Trophoblast cell (in vitro differentiated cells and primary cell): ENCODE data around the gene APP.
A peak's percentile ranks its signal among the peaks of the same experiment; 100 is the strongest.

Experiments
- DNase-seq, 2 donors: peaks; one replicate each; pipeline ENCODE4 v3.0.0-alpha.2; 2016
- H2AFZ ChIP-seq: 2 replicates; pipeline ENCODE4 v1.6.1; 2013; ENCODE audit warnings: low read length, moderate library complexity, mild to moderate bottlenecking; ENCODE audit not compliant: insufficient read depth, poor library complexity
- H2AK5ac ChIP-seq: 2 replicates; pipeline ENCODE4 v1.6.1; 2013; ENCODE audit warnings: mild to moderate bottlenecking, low read length
- H2BK120ac ChIP-seq: 2 replicates; pipeline ENCODE4 v1.6.1; 2013; ENCODE audit warnings: low read length, mild to moderate bottlenecking, moderate library complexity; ENCODE audit not compliant: insufficient read depth, poor library complexity
- H2BK12ac ChIP-seq: 2 replicates; pipeline ENCODE4 v1.6.1; 2013; ENCODE audit warnings: mild to moderate bottlenecking, low read length, moderate library complexity
- H2BK5ac ChIP-seq: 2 replicates; pipeline ENCODE4 v1.6.1; 2013; ENCODE audit warnings: low read length, low read depth, moderate library complexity, mild to moderate bottlenecking; ENCODE audit not compliant: poor library complexity
- H3K14ac ChIP-seq: 2 replicates; pipeline ENCODE4 v1.6.1; 2013; ENCODE audit warnings: mild to moderate bottlenecking, low read length
- H3K18ac ChIP-seq: 2 replicates; pipeline ENCODE4 v1.6.1; 2013; ENCODE audit warnings: mild to moderate bottlenecking, low read length
- H3K23ac ChIP-seq: 2 replicates; pipeline ENCODE4 v1.6.1; 2013; ENCODE audit warnings: low read length
- H3K27ac ChIP-seq: 2 replicates; pipeline ENCODE4 v1.5.1; 2013; ENCODE audit warnings: low read depth, mild to moderate bottlenecking, inconsistent platforms, low read length, moderate library complexity
- H3K27me3 ChIP-seq: 2 replicates; pipeline ENCODE4 v1.6.1; 2013; ENCODE audit warnings: inconsistent platforms, mild to moderate bottlenecking, low read length, moderate library complexity; ENCODE audit not compliant: insufficient read depth
- H3K36me3 ChIP-seq, 2 experiments: 1 replicate in 1 of 2; 2 replicates in 1 of 2; pipeline ENCODE4 v1.6.1; 2013; ENCODE audit warnings: low read length in 2 of 2, mild to moderate bottlenecking in 2 of 2, moderate library complexity in 1 of 2; ENCODE audit not compliant: insufficient read depth in 2 of 2, control insufficient read depth in 1 of 2
- H3K4ac ChIP-seq: 2 replicates; pipeline ENCODE4 v1.6.1; 2013; ENCODE audit warnings: low read depth, mild to moderate bottlenecking, low read length, moderate library complexity
- H3K4me1 ChIP-seq, 2 experiments: 1 replicate in 1 of 2; 2 replicates in 1 of 2; pipeline ENCODE4 v1.6.1; 2013; ENCODE audit warnings: low read length in 2 of 2, mild to moderate bottlenecking in 2 of 2, moderate library complexity in 1 of 2; ENCODE audit not compliant: insufficient read depth in 2 of 2, control insufficient read depth in 1 of 2
- H3K4me2 ChIP-seq: 2 replicates; pipeline ENCODE4 v1.6.1; 2013; ENCODE audit warnings: inconsistent platforms, mild to moderate bottlenecking, low read length, moderate library complexity
- H3K4me3 ChIP-seq: 2 replicates; pipeline ENCODE4 v1.5.1; 2013; ENCODE audit warnings: mild to moderate bottlenecking, low read depth, low read length, inconsistent platforms
- H3K79me1 ChIP-seq: one replicate; pipeline ENCODE4 v1.6.1; 2013; ENCODE audit warnings: low read length
- H3K79me2 ChIP-seq: 2 replicates; pipeline ENCODE4 v1.6.1; 2013; ENCODE audit warnings: low read length, mild to moderate bottlenecking; ENCODE audit not compliant: control insufficient read depth, insufficient read depth, poor library complexity
- H3K9ac ChIP-seq: 2 replicates; pipeline ENCODE4 v1.6.1; 2013; ENCODE audit warnings: mild to moderate bottlenecking, low read length
- H3K9me3 ChIP-seq: 2 replicates; pipeline ENCODE4 v1.6.1; 2013; ENCODE audit warnings: low read depth, mild to moderate bottlenecking, control low read depth, inconsistent platforms, low read length; ENCODE audit not compliant: insufficient read depth
- H4K12ac ChIP-seq: 2 replicates; pipeline ENCODE4 v1.6.1; 2013; ENCODE audit warnings: low read depth, mild to moderate bottlenecking, low read length, moderate library complexity
- H4K8ac ChIP-seq: 2 replicates; pipeline ENCODE4 v1.6.1; 2013; ENCODE audit warnings: low read depth, mild to moderate bottlenecking, low read length, moderate library complexity
- H4K91ac ChIP-seq: one replicate; pipeline ENCODE4 v1.6.1; 2013; ENCODE audit warnings: low read depth, mild to moderate bottlenecking, low read length, moderate library complexity
- WGBS: extraction: QIAGEN DNeasy Blood & Tissue Kit; methylation state at CpG from one replicate; pipeline ENCODE4 v1.1.7; 2013; ENCODE audit warnings: missing lambda C conversion rate; ENCODE audit not compliant: insufficient read length, insufficient coverage; ENCODE audit errors: extremely low coverage; 5-methylcytosine and 5-hydroxymethylcytosine counted together

The APP gene

GRCh38 chr21:26191609-26192008 is 21.0 kb upstream of the APP start:
- no peaks in the 10 kb centered on the region for H3K9me3 ChIP-seq
- no peak overlapping the region for H4K91ac ChIP-seq
- H3K4ac ChIP-seq = no peak overlapping the region
- no peak overlapping the region for H2BK12ac ChIP-seq
- no peak overlapping the region for H3K9ac ChIP-seq
- H3K18ac ChIP-seq = no peak overlapping the region
- H2BK5ac ChIP-seq = no peak overlapping the region
- no peak overlapping the region for H3K4me2 ChIP-seq
- no peak overlapping the region for H3K27ac ChIP-seq
- no peaks in the 10 kb centered on the region for H3K79me1 ChIP-seq
- no peak overlapping the region for H3K4me3 ChIP-seq
- H3K4me1 ChIP-seq = no peaks in the 10 kb centered on the region
- no peaks in the 10 kb centered on the region for H3K79me2 ChIP-seq
- no peak overlapping the region for H2AK5ac ChIP-seq
- H3K23ac ChIP-seq = no peak overlapping the region
- H2BK120ac ChIP-seq = no peak overlapping the region
- no peak overlapping the region for H4K12ac ChIP-seq
- no peaks in the 10 kb centered on the region for H3K27me3 ChIP-seq
- DNase-seq = no peak
- no peaks in the 10 kb centered on the region for H3K36me3 ChIP-seq
- no peak overlapping the region for H3K14ac ChIP-seq
- no CpG with 5 or more reads among the region's 5 CpGs for WGBS
- H2AFZ ChIP-seq = no peak overlapping the region
- H4K8ac ChIP-seq = no peak overlapping the region

- no peak overlapping the region for H4K12ac ChIP-seq
- H3K36me3 ChIP-seq = no peaks in the 10 kb centered on the region
- DNase-seq = no peak
- no peak overlapping the region for H2BK120ac ChIP-seq
- no peak overlapping the region for H3K9ac ChIP-seq
- H3K9me3 ChIP-seq = peaks cover 2% of the 10 kb centered on the region
- no peak overlapping the region for H3K23ac ChIP-seq
- no peak overlapping the region for H3K4me2 ChIP-seq
- no peak overlapping the region for H2BK12ac ChIP-seq
- no peak overlapping the region for H3K27ac ChIP-seq
- WGBS = no CpG with 5 or more reads among the region's 5 CpGs
- no peaks in the 10 kb centered on the region for H3K27me3 ChIP-seq
- no peak overlapping the region for H3K4ac ChIP-seq
- no peak overlapping the region for H3K18ac ChIP-seq
- no peaks in the 10 kb centered on the region for H3K79me2 ChIP-seq
- no peak overlapping the region for H3K14ac ChIP-seq
- H4K91ac ChIP-seq = no peak overlapping the region
- no peak overlapping the region for H2AK5ac ChIP-seq
- H3K4me3 ChIP-seq = no peak overlapping the region
- H3K79me1 ChIP-seq = no peaks in the 10 kb centered on the region
- no peak overlapping the region for H2AFZ ChIP-seq
- no peak overlapping the region for H2BK5ac ChIP-seq
- no peaks in the 10 kb centered on the region for H3K4me1 ChIP-seq
- no peak overlapping the region for H4K8ac ChIP-seq
Observed at GRCh38 chr21:26188422-26188821, 17.9 kb upstream of the APP start.

- H2BK12ac ChIP-seq = no peak overlapping the region
- no peak overlapping the region for H2AFZ ChIP-seq
- no peak for DNase-seq
- no peak overlapping the region for H3K4me2 ChIP-seq
- H4K8ac ChIP-seq = no peak overlapping the region
- no peak overlapping the region for H3K4ac ChIP-seq
- H4K12ac ChIP-seq = no peak overlapping the region
- no peak overlapping the region for H3K18ac ChIP-seq
- H2BK5ac ChIP-seq = no peak overlapping the region
- peaks cover 3% of the 10 kb centered on the region for H3K9me3 ChIP-seq
- H3K9ac ChIP-seq = no peak overlapping the region
- H3K27ac ChIP-seq = no peak overlapping the region
- no peak overlapping the region for H2AK5ac ChIP-seq
- no peak overlapping the region for H3K4me3 ChIP-seq
- no peak overlapping the region for H2BK120ac ChIP-seq
- H4K91ac ChIP-seq = no peak overlapping the region
- H3K27me3 ChIP-seq = no peaks in the 10 kb centered on the region
- no peak overlapping the region for H3K14ac ChIP-seq
- WGBS = no CpG with 5 or more reads among the region's 2 CpGs
- H3K4me1 ChIP-seq = no peaks in the 10 kb centered on the region
- H3K79me2 ChIP-seq = no peaks in the 10 kb centered on the region
- no peaks in the 10 kb centered on the region for H3K79me1 ChIP-seq
- H3K36me3 ChIP-seq = no peaks in the 10 kb centered on the region
- H3K23ac ChIP-seq = no peak overlapping the region
Observed at GRCh38 chr21:26185446-26185845, 14.9 kb upstream of the APP start.

- Histone ChIP-seq H3K27ac (no peak overlapping the region), H2AK5ac (no peak overlapping the region), H3K23ac (no peak overlapping the region), H3K9me3 (peaks cover 3% of the 10 kb centered on the region), H4K8ac (no peak overlapping the region), H3K79me2 (no peaks in the 10 kb centered on the region), H3K36me3 (no peaks in the 10 kb centered on the region), H3K4me3 (no peak overlapping the region), H2AFZ (no peak overlapping the region), H3K14ac (no peak overlapping the region), H3K18ac (no peak overlapping the region), H3K9ac (no peak overlapping the region), H3K4ac (no peak overlapping the region), H4K91ac (no peak overlapping the region), H2BK12ac (no peak overlapping the region), H3K27me3 (no peaks in the 10 kb centered on the region), H4K12ac (no peak overlapping the region), H3K4me2 (no peak overlapping the region), H2BK120ac (no peak overlapping the region), H2BK5ac (no peak overlapping the region), H3K79me1 (no peaks in the 10 kb centered on the region), H3K4me1 (no peaks in the 10 kb centered on the region)
- DNase-seq = peak in 1 of 2 donors; percentile 16
- no CpG with 5 or more reads among the region's 2 CpGs for WGBS
Observed at GRCh38 chr21:26185021-26185420, 14.5 kb upstream of the APP start.
